Middle frontal gyrus (tissue), 1 donor: Measurements from ENCODE around the gene PDP2.

Experiments
- DNase-seq: peaks from one replicate; pipeline ENCODE4 v3.0.0-alpha.2; 2015; ENCODE audit warnings: low spot score; ENCODE audit errors: extremely low spot score

The PDP2 gene

GRCh38 chr16:66903544-66904427 lies 23.5 kb downstream of the PDP2 start:
- no peak for DNase-seq

GRCh38 chr16:66904428-66904845 lies 24.1 kb downstream of the PDP2 start:
- no peak for DNase-seq

- DNase-seq, result no peak
These were observed 24.7 kb downstream of the PDP2 start for GRCh38 chr16:66904846-66905632.

- DNase-seq, result no peak
These were observed 25.6 kb downstream of the PDP2 start for GRCh38 chr16:66905633-66906539.

- no peak for DNase-seq
These were observed 26.9 kb downstream of the PDP2 start for GRCh38 chr16:66906916-66907836.

- DNase-seq, result no peak
These were observed 27.8 kb downstream of the PDP2 start for GRCh38 chr16:66908116-66908515.

GRCh38 chr16:66908762-66909559 lies 28.6 kb downstream of the PDP2 start:
- DNase-seq, result no peak

GRCh38 chr16:66910175-66910940 lies 30.0 kb downstream of the PDP2 start:
- no peak for DNase-seq

- DNase-seq, result no peak
These were observed 30.8 kb downstream of the PDP2 start for GRCh38 chr16:66911112-66911511.

- no peak for DNase-seq
These were observed 31.5 kb downstream of the PDP2 start for GRCh38 chr16:66911801-66912200.

GRCh38 chr16:66913081-66913480 lies 32.8 kb downstream of the PDP2 start:
- no peak for DNase-seq

- DNase-seq, result no peak
These were observed 33.4 kb downstream of the PDP2 start for GRCh38 chr16:66913711-66914110.

GRCh38 chr16:66914541-66914940 lies 34.2 kb downstream of the PDP2 start:
- no peak for DNase-seq

- no peak for DNase-seq
These were observed 34.7 kb downstream of the PDP2 start for GRCh38 chr16:66915041-66915440.

GRCh38 chr16:66916518-66916917 lies 36.2 kb downstream of the PDP2 start:
- DNase-seq, result no peak

GRCh38 chr16:66917741-66918140 lies 37.4 kb downstream of the PDP2 start:
- no peak for DNase-seq

- no peak for DNase-seq
These were observed 38.0 kb downstream of the PDP2 start for GRCh38 chr16:66918355-66918754.

GRCh38 chr16:66918803-66919568 lies 38.7 kb downstream of the PDP2 start, which contains the start of gene CDH16:
Gene CDH16 (minus strand): TSS chr16:66918885. CDS start chr16:66918065, 820 bp downstream.
- no peak for DNase-seq
